GM21717 (cell line): ENCODE measurements around the gene ITIH5.
"Not testable (repeated sequence)": the region's sequence is repeated elsewhere in the genome, so short reads cannot be mapped to it uniquely, and the experiment has no call there.

Experiments
- ATAC-seq: cut with Tn5 transposase; IDR thresholded peaks from one replicate; pipeline ENCODE4 v1.9.1; 2021; ENCODE audit warnings: mild to moderate bottlenecking, moderate library complexity; ENCODE audit not compliant: unreplicated experiment

The ITIH5 gene

DNA sequence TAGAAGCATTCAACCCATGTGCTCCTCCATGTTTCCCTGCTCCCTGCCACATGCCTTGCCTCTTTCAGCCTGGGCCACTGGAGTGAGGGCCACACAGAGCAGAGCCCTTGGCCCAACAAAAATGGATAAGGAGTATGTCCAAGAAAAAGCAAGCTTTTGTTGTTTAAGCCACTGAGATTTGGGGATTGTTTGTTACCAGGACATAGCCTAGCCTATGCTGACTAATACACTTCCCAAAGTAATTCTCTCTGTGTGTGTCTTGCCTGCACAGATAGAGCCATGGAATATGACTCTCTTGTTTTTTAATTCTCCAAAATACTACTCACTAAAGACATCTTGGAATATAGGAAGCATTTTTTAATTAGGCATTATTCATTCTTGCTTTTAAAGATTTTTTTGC is 22.8 kb upstream of the ITIH5 start:
- ATAC-seq: no peak

- ATAC-seq: peak; percentile 91
Measured at GRCh38 chr10:7687228-7687907, 20.6 kb upstream of the ITIH5 start.

DNA sequence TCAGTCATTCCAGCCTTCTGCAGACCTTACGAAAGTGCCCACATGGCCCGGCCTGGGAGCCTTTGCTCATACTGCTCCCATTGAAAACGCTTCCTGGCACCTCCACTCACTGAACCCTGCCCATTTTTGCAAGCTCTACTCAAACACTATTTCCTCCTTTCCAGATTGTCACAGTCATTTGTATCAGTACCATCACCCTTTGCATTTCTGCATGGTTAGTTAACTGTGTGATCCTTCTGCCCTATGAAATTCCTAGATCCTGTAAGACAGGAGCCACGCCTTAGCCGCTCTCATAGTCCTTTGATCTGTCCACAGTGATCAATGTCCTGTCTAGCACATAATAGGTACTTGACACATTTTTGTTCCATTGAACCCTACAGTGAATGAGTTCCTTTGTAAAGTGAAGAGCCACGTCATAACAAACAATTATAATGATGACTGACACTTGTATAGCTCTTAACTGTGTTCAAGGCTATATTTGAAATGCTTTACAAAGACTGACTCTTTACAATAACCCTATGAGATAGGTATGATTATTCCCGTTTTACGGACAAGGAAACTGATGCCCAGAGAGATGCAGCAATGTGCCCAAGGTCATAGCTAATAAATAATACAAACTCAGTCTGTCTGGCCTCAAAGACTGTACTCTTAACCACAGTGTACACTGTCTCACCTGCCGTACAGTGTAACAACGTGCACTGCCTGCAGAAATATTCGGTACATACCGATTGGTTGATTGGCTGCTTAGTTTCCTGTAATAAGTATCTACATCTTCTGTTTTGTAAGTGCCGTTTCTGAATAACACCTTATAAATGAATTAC is 19.8 kb upstream of the ITIH5 start:
- ATAC-seq: no peak

GRCh38 chr10:7680078-7680477 is 13.3 kb upstream of the ITIH5 start:
- not testable (repeated sequence) for ATAC-seq

- no peak for ATAC-seq
Measured at GRCh38 chr10:7679256-7679655, 12.5 kb upstream of the ITIH5 start.

DNA sequence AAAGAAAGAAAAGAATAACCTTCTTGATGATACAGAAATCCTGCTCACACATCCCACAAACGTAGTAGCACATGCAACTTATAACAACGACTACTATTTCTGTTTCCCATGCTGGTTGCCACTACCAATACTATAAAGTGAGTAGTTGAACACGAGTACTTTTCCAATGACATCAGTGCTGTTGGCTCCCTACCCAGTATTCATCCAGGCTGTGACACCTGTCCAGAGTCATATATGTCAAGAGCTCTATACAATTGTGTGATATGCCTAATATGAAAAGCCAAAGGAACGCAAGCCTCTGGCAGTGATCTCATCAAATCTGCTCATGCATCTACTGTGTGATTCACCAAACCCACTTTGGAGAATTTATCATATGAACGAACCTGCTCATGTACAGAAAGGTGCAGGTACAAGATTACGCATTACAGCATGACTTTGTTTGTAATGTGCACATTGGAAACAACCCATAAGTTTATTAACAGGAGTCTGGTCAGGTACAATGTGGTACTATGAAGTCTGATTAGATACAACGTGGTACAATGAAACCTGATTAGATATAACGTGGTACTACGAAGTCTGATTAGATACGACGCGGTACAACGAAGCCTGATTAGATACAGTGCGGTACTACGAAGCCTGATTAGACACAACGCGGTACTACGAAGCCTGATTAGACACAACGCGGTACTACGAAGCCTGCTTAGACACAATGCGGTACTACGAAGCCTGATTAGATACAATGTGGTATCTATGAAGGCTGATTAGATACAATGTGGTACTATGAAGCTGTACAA is 5.8 kb upstream of the ITIH5 start:
- ATAC-seq: no peak

GRCh38 chr10:7670157-7670556 is 3.4 kb upstream of the ITIH5 start:
- ATAC-seq: no peak

GRCh38 chr10:7667262-7668141 is 736 bp upstream of the ITIH5 start:
- ATAC-seq: no peak

GRCh38 chr10:7665767-7666166 is 999 bp downstream of the ITIH5 start:
- ATAC-seq: no peak

DNA sequence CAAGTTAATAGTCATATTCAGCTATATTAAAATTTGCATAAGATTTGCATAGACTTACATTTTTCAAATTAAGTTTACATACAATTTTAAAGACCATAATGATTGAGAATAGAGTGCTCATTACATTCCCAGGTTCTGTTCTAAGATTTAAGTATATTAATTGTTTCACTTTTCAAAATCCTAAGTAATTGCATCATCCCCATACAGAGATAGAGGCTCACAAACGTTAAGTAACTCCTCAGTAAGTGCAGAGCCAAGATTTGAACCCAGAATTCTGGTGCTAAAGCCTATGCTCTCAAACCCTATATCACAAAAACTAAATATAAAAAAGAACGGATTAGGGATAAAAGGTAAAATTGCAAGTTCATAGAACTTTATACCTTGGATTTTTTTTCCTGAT is 2.1 kb downstream of the ITIH5 start:
- ATAC-seq: no peak

GRCh38 chr10:7662522-7662921 is 4.2 kb downstream of the ITIH5 start:
- no peak for ATAC-seq

DNA sequence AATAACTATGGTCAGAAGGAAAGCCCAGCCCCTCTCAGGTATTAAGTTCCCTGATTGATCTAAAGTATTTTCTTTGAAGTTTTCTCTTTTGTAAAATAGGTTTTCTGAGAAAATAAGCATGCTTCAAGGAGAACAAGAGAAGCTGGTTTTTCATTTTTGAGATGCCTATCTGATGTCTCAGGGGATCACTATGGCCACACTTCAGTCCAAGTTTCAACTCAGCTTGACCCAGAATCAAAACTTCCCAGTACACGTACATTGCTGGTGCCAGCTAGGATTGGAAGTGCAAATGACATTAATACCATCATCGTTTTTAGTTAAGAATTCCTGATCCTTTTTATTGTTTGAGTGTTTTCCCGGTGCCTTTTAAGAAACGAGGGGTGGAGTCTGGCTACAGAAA is 7.2 kb downstream of the ITIH5 start:
- ATAC-seq: no peak

DNA sequence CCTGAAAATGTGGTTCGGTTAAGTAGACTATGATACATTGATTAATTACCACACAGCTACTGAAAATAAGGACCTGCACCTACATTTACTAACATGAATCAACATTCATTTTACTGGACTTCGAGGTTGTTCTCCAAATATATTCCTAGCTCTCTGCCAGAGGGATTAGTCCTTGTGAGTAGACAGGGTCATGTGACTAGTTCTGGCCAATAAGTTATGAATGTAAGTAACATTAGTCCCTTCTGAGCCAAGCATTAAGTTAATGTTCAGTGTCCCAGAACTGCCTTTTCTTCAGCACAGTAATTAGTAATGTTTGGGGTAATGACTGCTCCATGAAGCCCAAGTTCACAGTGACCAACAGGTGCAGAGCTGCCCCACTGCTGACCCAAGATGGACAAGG is 9.2 kb downstream of the ITIH5 start:
- no peak for ATAC-seq

- ATAC-seq: not testable (repeated sequence)
Measured at GRCh38 chr10:7657079-7657478, 9.7 kb downstream of the ITIH5 start.

DNA sequence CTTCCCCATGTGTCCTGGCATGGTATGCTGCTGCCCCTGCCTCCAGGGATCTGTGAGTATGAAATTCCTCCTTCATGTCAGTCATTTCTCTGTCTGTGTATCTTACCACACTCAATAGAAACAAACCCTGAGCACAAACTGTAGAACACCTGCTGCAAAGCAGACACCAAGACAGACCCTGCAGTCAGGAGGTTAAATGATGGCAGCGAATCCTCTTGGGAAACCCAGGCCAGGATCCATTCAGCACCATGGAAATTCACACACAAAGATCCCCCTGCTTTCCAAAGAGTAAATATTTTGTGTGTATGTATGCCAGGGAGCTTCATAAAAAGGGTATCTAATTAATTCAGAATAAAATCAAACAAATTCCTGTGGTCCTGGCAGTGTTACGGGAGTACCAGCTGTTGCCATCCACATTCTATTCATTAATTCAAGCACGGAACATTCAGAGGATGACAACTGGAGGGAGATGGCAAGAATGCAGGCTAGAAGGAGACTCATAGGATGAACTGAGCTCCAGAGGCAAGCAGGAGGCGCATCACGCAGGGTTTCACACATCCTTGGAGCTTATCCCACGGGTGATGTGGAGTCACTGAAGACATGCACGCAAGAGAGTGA is 14.8 kb downstream of the ITIH5 start:
- no peak for ATAC-seq

GRCh38 chr10:7649673-7650300 is 17.0 kb downstream of the ITIH5 start:
- ATAC-seq: no peak

GRCh38 chr10:7647062-7647664 is 19.6 kb downstream of the ITIH5 start:
- no peak for ATAC-seq

- no peak for ATAC-seq
Measured at GRCh38 chr10:7642491-7643011, 24.2 kb downstream of the ITIH5 start.
